Measurements from ENCODE around the gene TTL.
"Not testable (repeated sequence)": the region's sequence is repeated elsewhere in the genome, so short reads cannot be mapped to it uniquely, and the experiment has no call there.

The TTL gene

GRCh38 chr2:112476434-112476833 lies 5.5 kb upstream of the TTL start:
- DNase-seq: no peak

- DNase-seq: no peak
Measured at GRCh38 chr2:112480530-112481049, 1.4 kb upstream of the TTL start.

- DNase-seq: peak in 1 of 2 experiments; percentile 45
Measured at GRCh38 chr2:112481050-112481527, 867 bp upstream of the TTL start.

GRCh38 chr2:112482309-112483041 lies 519 bp downstream of the TTL start:
- DNase-seq: no peak

- DNase-seq: no peak
Measured at GRCh38 chr2:112483042-112483473, 1.1 kb downstream of the TTL start.

- no peak for DNase-seq
Measured at GRCh38 chr2:112483831-112484230, 1.9 kb downstream of the TTL start.

- no peak for DNase-seq
Measured at GRCh38 chr2:112485849-112486248, 3.9 kb downstream of the TTL start.

- no peak for DNase-seq
Measured at GRCh38 chr2:112486895-112487294, 4.9 kb downstream of the TTL start.

- no peak for DNase-seq
Measured at GRCh38 chr2:112487444-112487961, 5.5 kb downstream of the TTL start.

- no peak for DNase-seq
Measured at GRCh38 chr2:112488201-112488600, 6.2 kb downstream of the TTL start.

GRCh38 chr2:112491946-112492345 lies 10.0 kb downstream of the TTL start:
- no peak for DNase-seq

- DNase-seq: no peak
Measured at GRCh38 chr2:112493048-112493447, 11.1 kb downstream of the TTL start.

- no peak for DNase-seq
Measured at GRCh38 chr2:112493858-112494648, 12.1 kb downstream of the TTL start.

- DNase-seq: no peak
Measured at GRCh38 chr2:112494828-112495227, 12.9 kb downstream of the TTL start.

- DNase-seq: not testable (repeated sequence)
Measured at GRCh38 chr2:112495878-112496277, 13.9 kb downstream of the TTL start.

GRCh38 chr2:112500850-112501484 lies 19.0 kb downstream of the TTL start:
- DNase-seq: not testable (repeated sequence)

GRCh38 chr2:112509239-112509998 lies 27.5 kb downstream of the TTL start:
- not testable (repeated sequence) for DNase-seq

GRCh38 chr2:112516801-112517200 lies 34.8 kb downstream of the TTL start:
- DNase-seq: no peak

- no peak for DNase-seq
Measured at GRCh38 chr2:112518807-112519206, 36.9 kb downstream of the TTL start.

GRCh38 chr2:112519506-112519905 lies 37.5 kb downstream of the TTL start:
- no peak for DNase-seq

GRCh38 chr2:112520234-112520783 lies 38.4 kb downstream of the TTL start:
- no peak for DNase-seq

GRCh38 chr2:112523291-112523777 lies 41.4 kb downstream of the TTL start:
- DNase-seq: no peak

Measured in cerebellar nuclear complex (tissue), 1 donor.